ENCODE measurements around the gene DHRS1. TPM values are rescaled to one million over a fixed set of nuclear protein-coding genes. Genes with fewer than 3 reads are reported as not detected.
"Not testable (repeated sequence)": the region's sequence is repeated elsewhere in the genome, so short reads cannot be mapped to it uniquely, and the experiment has no call there.

DHRS1 gene
- total RNA-seq, 1 experiment from 2014 or later = 16.1 TPM

GRCh38 chr14:24249230-24250021, 50.2 kb downstream of the DHRS1 start:
- DNase-seq (ENCODE audit: low read depth) = no peak

- DNase-seq (ENCODE audit: low read depth) = no peak
Measured at GRCh38 chr14:24247422-24247821, 52.2 kb downstream of the DHRS1 start.

GRCh38 chr14:24246765-24247212, 52.8 kb downstream of the DHRS1 start:
- peak; percentile 10 for DNase-seq (ENCODE audit: low read depth)

- DNase-seq (ENCODE audit: low read depth) = not testable (repeated sequence)
Measured at GRCh38 chr14:24245350-24245749, 54.2 kb downstream of the DHRS1 start.

GRCh38 chr14:24243336-24243836, 56.2 kb downstream of the DHRS1 start:
- DNase-seq (ENCODE audit: low read depth) = no peak

GRCh38 chr14:24241829-24242443, 57.6 kb downstream of the DHRS1 start:
- DNase-seq (ENCODE audit: low read depth) = peak; percentile 87

Other genes with a start within 250 kb of the DHRS1 start
- under 0.01 TPM in 1 of 2 replicates, not detected in the other for gene CARMIL3, start 247.8 kb downstream of the DHRS1 start, total RNA-seq (2014; rRNA removed)
- gene CPNE6, start 228.2 kb downstream of the DHRS1 start, total RNA-seq (2014; rRNA removed) = not detected in 2 replicates
- 5.1 and 9.4 TPM in 2 replicates for gene PCK2, start 205.5 kb downstream of the DHRS1 start, total RNA-seq (2014; rRNA removed)
- 52.8 and 64.6 TPM in 2 replicates for gene DCAF11, start 185.0 kb downstream of the DHRS1 start, total RNA-seq (2014; rRNA removed)
- gene NRL, start 184.8 kb downstream of the DHRS1 start, total RNA-seq (2014; rRNA removed) = 1.6 and 3.0 TPM in 2 replicates
- gene FITM1, start 169.1 kb downstream of the DHRS1 start, total RNA-seq (2014; rRNA removed) = 8.0 and 12.9 TPM in 2 replicates
- gene PSME1, start 163.6 kb downstream of the DHRS1 start, total RNA-seq (2014; rRNA removed) = 90.0 and 143 TPM in 2 replicates
- 25.2 and 25.6 TPM in 2 replicates for gene EMC9, start 158.2 kb downstream of the DHRS1 start, total RNA-seq (2014; rRNA removed)
- 48.4 and 81.9 TPM in 2 replicates for gene PSME2, start 153.2 kb downstream of the DHRS1 start, total RNA-seq (2014; rRNA removed)
- gene RNF31, start 152.3 kb downstream of the DHRS1 start, total RNA-seq (2014; rRNA removed) = 44.2 and 82.1 TPM in 2 replicates
- gene IRF9, start 138.5 kb downstream of the DHRS1 start, total RNA-seq (2014; rRNA removed) = 43.3 and 70.1 TPM in 2 replicates
- 1.6 and 5.5 TPM in 2 replicates for gene REC8, start 127.7 kb downstream of the DHRS1 start, total RNA-seq (2014; rRNA removed)
- 75.0 and 87.9 TPM in 2 replicates for gene IPO4, start 111.0 kb downstream of the DHRS1 start, total RNA-seq (2014; rRNA removed)
- 84.2 and 85.8 TPM in 2 replicates for gene TM9SF1, start 104.3 kb downstream of the DHRS1 start, total RNA-seq (2014; rRNA removed)
- not detected in 2 replicates for gene TSSK4, start 94.1 kb downstream of the DHRS1 start, total RNA-seq (2014; rRNA removed)
- 48.6 and 54.1 TPM in 2 replicates for gene CHMP4A, start 86.3 kb downstream of the DHRS1 start, total RNA-seq (2014; rRNA removed)
- 16.6 and 18.5 TPM in 2 replicates for gene MDP1, start 83.7 kb downstream of the DHRS1 start, total RNA-seq (2014; rRNA removed)
- 260 and 318 TPM in 2 replicates for gene NEDD8, start 67.4 kb downstream of the DHRS1 start, total RNA-seq (2014; rRNA removed)
- gene GMPR2, start 66.9 kb downstream of the DHRS1 start, total RNA-seq (2014; rRNA removed) = 83.1 and 87.8 TPM in 2 replicates
- gene TINF2, start 57.2 kb downstream of the DHRS1 start, total RNA-seq (2014; rRNA removed) = 55.9 and 56.6 TPM in 2 replicates
- 0.38 and 2.5 TPM in 2 replicates for gene TGM1, start 36.6 kb downstream of the DHRS1 start, total RNA-seq (2014; rRNA removed)
- gene RABGGTA, start 28.2 kb downstream of the DHRS1 start, total RNA-seq (2014; rRNA removed) = 29.0 and 29.4 TPM in 2 replicates
- 23.0 and 23.7 TPM in 2 replicates for gene NOP9, start 70 bp upstream of the DHRS1 start, total RNA-seq (2014; rRNA removed)
- 0.34 TPM in 1 of 2 replicates, not detected in the other for gene CIDEB, start 8.2 kb upstream of the DHRS1 start, total RNA-seq (2014; rRNA removed)
- gene LTB4R2, start 10.4 kb upstream of the DHRS1 start, total RNA-seq (2014; rRNA removed) = 2.4 and 2.5 TPM in 2 replicates
- 0.90 and 1.7 TPM in 2 replicates for gene LTB4R, start 11.7 kb upstream of the DHRS1 start, total RNA-seq (2014; rRNA removed)
- gene ADCY4, start 35.3 kb upstream of the DHRS1 start, total RNA-seq (2014; rRNA removed) = under 0.01 TPM in 1 of 2 replicates, not detected in the other
- not detected in 2 replicates for gene RIPK3, start 40.2 kb upstream of the DHRS1 start, total RNA-seq (2014; rRNA removed)
- gene NFATC4, start 68.4 kb upstream of the DHRS1 start, total RNA-seq (2014; rRNA removed) = 17.1 and 21.6 TPM in 2 replicates
- 0.06 TPM in 2 replicates for gene NYNRIN, start 99.2 kb upstream of the DHRS1 start, total RNA-seq (2014; rRNA removed)
- gene CBLN3, start 129.9 kb upstream of the DHRS1 start, total RNA-seq (2014; rRNA removed) = 1.3 and 1.9 TPM in 2 replicates
- gene KHNYN, start 130.2 kb upstream of the DHRS1 start, total RNA-seq (2014; rRNA removed) = 27.0 and 29.7 TPM in 2 replicates
- 22.3 and 26.6 TPM in 2 replicates for gene SDR39U1, start 143.0 kb upstream of the DHRS1 start, total RNA-seq (2014; rRNA removed)
- gene CMA1, start 208.5 kb upstream of the DHRS1 start, total RNA-seq (2014; rRNA removed) = not detected in 2 replicates